ENCODE results near the gene TMIGD2.
A peak's percentile ranks its signal among the peaks of the same experiment; 100 is the strongest.
"Not testable (repeated sequence)": the region's sequence is repeated elsewhere in the genome, so short reads cannot be mapped to it uniquely, and the experiment has no call there.

TMIGD2 gene

GRCh38 chr19:4302243-4302640 is at the start of gene TMIGD2:
Gene TMIGD2, minus strand, starts transcription at chr19:4302389. Its CDS starts 4 bp downstream, at chr19:4302385.
- no peak for DNase-seq (ENCODE audit: low read depth in 2 of 2)

GRCh38 chr19:4350726-4351125 is 48.5 kb upstream of the TMIGD2 start:
- DNase-seq (ENCODE audit: low read depth in 2 of 2) = no peak

GRCh38 chr19:4350111-4350510 is 47.9 kb upstream of the TMIGD2 start:
- DNase-seq (ENCODE audit: low read depth in 2 of 2) = no peak

- not testable (repeated sequence) for DNase-seq (ENCODE audit: low read depth in 2 of 2)
Observed at GRCh38 chr19:4349225-4349624, 47.0 kb upstream of the TMIGD2 start.

- DNase-seq (ENCODE audit: low read depth in 2 of 2) = no peak
Observed at GRCh38 chr19:4347521-4347920, 45.3 kb upstream of the TMIGD2 start.

- no peak for DNase-seq (ENCODE audit: low read depth in 2 of 2)
Observed at GRCh38 chr19:4346020-4346383, 43.8 kb upstream of the TMIGD2 start.

GRCh38 chr19:4345342-4346019 is 43.3 kb upstream of the TMIGD2 start:
- DNase-seq (ENCODE audit: low read depth in 2 of 2) = no peak

- DNase-seq (ENCODE audit: low read depth in 2 of 2) = peak; percentile 81 to 86
Observed at GRCh38 chr19:4343370-4344307, 41.5 kb upstream of the TMIGD2 start, which contains the start of gene MPND. Gene MPND, plus strand, starts transcription at chr19:4343562. Its CDS starts 32 bp downstream, at chr19:4343594.

- DNase-seq (ENCODE audit: low read depth in 2 of 2) = peak; percentile 69 to 77
Observed at GRCh38 chr19:4342615-4343369, 40.6 kb upstream of the TMIGD2 start.

GRCh38 chr19:4342314-4342614 is 40.1 kb upstream of the TMIGD2 start:
- no peak for DNase-seq (ENCODE audit: low read depth in 2 of 2)

- DNase-seq (ENCODE audit: low read depth in 2 of 2) = no peak
Observed at GRCh38 chr19:4338441-4339355, 36.5 kb upstream of the TMIGD2 start, which contains the start of gene STAP2. Gene STAP2, minus strand, starts transcription at chr19:4338827. Its CDS starts 74 bp downstream, at chr19:4338753.

- DNase-seq (ENCODE audit: low read depth in 2 of 2) = no peak
Observed at GRCh38 chr19:4337906-4338440, 35.8 kb upstream of the TMIGD2 start.

- DNase-seq (ENCODE audit: low read depth in 2 of 2) = no peak
Observed at GRCh38 chr19:4334929-4335570, 32.9 kb upstream of the TMIGD2 start.

- no peak for DNase-seq (ENCODE audit: low read depth in 2 of 2)
Observed at GRCh38 chr19:4329858-4330257, 27.7 kb upstream of the TMIGD2 start.

- not testable (repeated sequence) for DNase-seq (ENCODE audit: low read depth in 2 of 2)
Observed at GRCh38 chr19:4328991-4329681, 26.9 kb upstream of the TMIGD2 start.

- peak; percentile 87 to 98 for DNase-seq (ENCODE audit: low read depth in 2 of 2)
Observed at GRCh38 chr19:4328243-4328990, 26.2 kb upstream of the TMIGD2 start.

GRCh38 chr19:4327877-4328242 is 25.7 kb upstream of the TMIGD2 start:
- no peak for DNase-seq (ENCODE audit: low read depth in 2 of 2)

GRCh38 chr19:4327252-4327876 is 25.2 kb upstream of the TMIGD2 start:
- DNase-seq (ENCODE audit: low read depth in 2 of 2) = peak; percentile 33 to 55
